ENCODE results near the gene TMCC1. TPM values are rescaled to one million over a fixed set of nuclear protein-coding genes. Genes with fewer than 3 reads are reported as not detected.

TMCC1 gene
- total RNA-seq, 1 donor from 2014 or later: 37.8 TPM

GRCh38 chr3:129602730-129603560 lies 290.6 kb downstream of the TMCC1 start:
- Mint-ChIP-seq H3K4me3 (ENCODE audit: unreplicated experiment) (peak overlapping the region; percentile 97), H3K27ac (ENCODE audit: unreplicated experiment) (peak overlapping the region; percentile 91), H3K27me3 (ENCODE audit: unreplicated experiment) (no peaks in the 10 kb centered on the region), H3K9me3 (ENCODE audit: unreplicated experiment) (no peaks in the 10 kb centered on the region), H3K4me1 (ENCODE audit: unreplicated experiment) (peaks cover 78% of the 10 kb centered on the region), H3K36me3 (ENCODE audit: unreplicated experiment) (no peaks in the 10 kb centered on the region)
- TF ChIP-seq CTCF (IDR thresholded peaks at IDR 0.05): no peak
- peak; percentile 92 for DNase-seq (ENCODE audit: extremely low spot score, unreplicated experiment)

DNA sequence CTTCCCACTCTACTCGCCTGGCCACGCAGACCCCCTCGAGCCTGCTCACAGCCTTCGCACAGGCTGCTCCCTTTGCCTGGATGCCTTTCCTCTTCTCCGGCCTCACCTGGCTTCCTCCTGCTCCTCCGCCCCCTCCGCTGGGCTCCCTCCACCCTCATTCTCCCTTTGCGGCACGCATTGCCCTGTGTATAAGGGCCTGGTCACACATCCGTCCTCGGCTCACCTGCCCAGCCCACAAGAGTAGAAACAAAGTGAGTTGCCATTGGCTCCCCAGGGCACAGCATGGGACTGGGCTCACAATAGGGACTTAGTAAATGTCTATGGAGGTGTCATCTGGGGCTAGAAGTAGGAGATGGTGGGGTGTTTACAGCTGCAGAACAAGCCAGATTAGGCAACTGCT lies 291.2 kb downstream of the TMCC1 start:
- Mint-ChIP-seq H3K27me3 (ENCODE audit: unreplicated experiment) (no peaks in the 10 kb centered on the region), H3K27ac (ENCODE audit: unreplicated experiment) (peak overlapping the region; percentile 91), H3K4me3 (ENCODE audit: unreplicated experiment) (peak overlapping the region; percentile 97), H3K36me3 (ENCODE audit: unreplicated experiment) (no peaks in the 10 kb centered on the region), H3K9me3 (ENCODE audit: unreplicated experiment) (no peaks in the 10 kb centered on the region), H3K4me1 (ENCODE audit: unreplicated experiment) (peaks cover 79% of the 10 kb centered on the region)
- TF ChIP-seq CTCF (IDR thresholded peaks at IDR 0.05): no peak
- no peak for DNase-seq (ENCODE audit: extremely low spot score, unreplicated experiment)

DNA sequence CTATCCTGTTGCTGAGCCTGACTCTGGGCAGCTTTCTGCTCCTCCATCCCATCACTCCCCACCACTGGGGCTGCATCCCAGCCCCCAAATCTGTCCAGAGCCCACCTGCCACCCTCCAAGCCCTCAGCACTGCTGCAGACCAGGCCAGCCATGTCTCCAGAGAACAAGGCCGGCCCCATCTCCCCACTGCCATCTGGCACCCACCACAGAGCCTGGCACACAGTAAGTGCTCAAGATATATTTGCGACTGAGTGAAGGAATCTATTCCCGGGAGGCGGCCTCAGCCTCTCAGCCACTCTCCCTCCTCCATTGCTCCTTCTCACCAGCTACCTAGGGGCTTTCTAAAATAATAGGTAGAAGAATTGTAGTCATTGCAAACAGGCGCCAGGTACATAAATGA lies 291.8 kb downstream of the TMCC1 start:
- Mint-ChIP-seq H3K4me1 (ENCODE audit: unreplicated experiment) (peaks cover 80% of the 10 kb centered on the region), H3K27me3 (ENCODE audit: unreplicated experiment) (no peaks in the 10 kb centered on the region), H3K4me3 (ENCODE audit: unreplicated experiment) (peak overlapping the region; percentile 16), H3K27ac (ENCODE audit: unreplicated experiment) (peak overlapping the region; percentile 99), H3K9me3 (ENCODE audit: unreplicated experiment) (no peaks in the 10 kb centered on the region), H3K36me3 (ENCODE audit: unreplicated experiment) (no peaks in the 10 kb centered on the region)
- DNase-seq (ENCODE audit: extremely low spot score, unreplicated experiment): no peak
- no peak for TF ChIP-seq CTCF (IDR thresholded peaks at IDR 0.05)

- peaks cover 94% of the 10 kb centered on the region for H3K4me1 Mint-ChIP-seq (ENCODE audit: unreplicated experiment)
- no peaks in the 10 kb centered on the region for H3K9me3 Mint-ChIP-seq (ENCODE audit: unreplicated experiment)
- no peaks in the 10 kb centered on the region for H3K27me3 Mint-ChIP-seq (ENCODE audit: unreplicated experiment)
- no peaks in the 10 kb centered on the region for H3K36me3 Mint-ChIP-seq (ENCODE audit: unreplicated experiment)
- no peak for TF ChIP-seq CTCF (IDR thresholded peaks at IDR 0.05)
- peak overlapping the region; percentile 34 for H3K4me3 Mint-ChIP-seq (ENCODE audit: unreplicated experiment)
- peak overlapping the region; percentile 99 for H3K27ac Mint-ChIP-seq (ENCODE audit: unreplicated experiment)
- DNase-seq (ENCODE audit: extremely low spot score, unreplicated experiment): no peak
These were observed 293.2 kb downstream of the TMCC1 start for GRCh38 chr3:129600348-129600747.

DNA sequence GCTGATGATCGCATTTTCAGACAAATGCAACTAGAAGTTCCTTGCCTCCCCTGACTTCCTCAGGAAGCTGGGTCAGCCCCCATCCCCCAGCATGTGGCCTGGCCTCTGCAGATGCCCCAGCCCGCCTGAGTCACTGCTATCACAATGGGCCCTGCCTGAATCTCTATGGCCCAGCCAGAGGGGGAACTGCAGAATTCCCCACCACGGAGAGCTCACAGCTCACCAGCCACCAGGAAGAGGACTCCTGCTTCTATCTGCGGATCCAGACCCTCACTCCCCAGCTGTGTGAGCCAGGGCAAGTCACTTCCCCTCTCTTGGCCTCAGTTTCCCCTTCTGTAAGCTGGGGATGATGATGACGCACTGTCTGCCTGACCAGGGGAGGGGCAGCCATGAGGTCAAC lies 293.9 kb downstream of the TMCC1 start:
- Mint-ChIP-seq H3K36me3 (ENCODE audit: unreplicated experiment) (no peaks in the 10 kb centered on the region), H3K27ac (ENCODE audit: unreplicated experiment) (peak overlapping the region; percentile 99), H3K27me3 (ENCODE audit: unreplicated experiment) (no peaks in the 10 kb centered on the region), H3K9me3 (ENCODE audit: unreplicated experiment) (no peaks in the 10 kb centered on the region), H3K4me1 (ENCODE audit: unreplicated experiment) (peaks cover 99% of the 10 kb centered on the region), H3K4me3 (ENCODE audit: unreplicated experiment) (no peak overlapping the region)
- DNase-seq (ENCODE audit: extremely low spot score, unreplicated experiment): no peak
- TF ChIP-seq CTCF (IDR thresholded peaks at IDR 0.05): no peak

Measured in osteocyte (in vitro differentiated cells).